HepG2 (cell line): ENCODE data around the gene VAC14. TPM values are rescaled to one million over a fixed set of nuclear protein-coding genes. Genes with fewer than 3 reads are reported as not detected.
A peak's percentile ranks its signal among the peaks of the same experiment; 100 is the strongest.

Experiments used
- ARNTL ChIP-seq: sonication (generic); formaldehyde crosslinking; IDR thresholded peaks from 2 replicates; pipeline ENCODE4 v1.4.0; 2020; ENCODE audit warnings: mild to moderate bottlenecking, missing genetic modification reagents
- CEBPG ChIP-seq: IDR thresholded peaks from 2 replicates; pipeline ENCODE4 v1.6.1; 2016
- CREM ChIP-seq, 2 experiments: sonication (generic) in 1 of 2; formaldehyde crosslinking in 1 of 2; IDR thresholded peaks; 2 replicates each; pipeline versions ENCODE4 v1.4.0 to v1.6.1; 2016 to 2020; ENCODE audit warnings: antibody characterized with exemption in 1 of 2, mild to moderate bottlenecking in 1 of 2, missing genetic modification reagents in 1 of 2
- CTCF ChIP-seq: sonication (generic); formaldehyde crosslinking; IDR thresholded peaks from 2 replicates; pipeline ENCODE4 v1.5.0; 2020; ENCODE audit warnings: mild to moderate bottlenecking, missing genetic modification reagents, moderate library complexity
- FOXK1 ChIP-seq: sonication (generic); formaldehyde crosslinking; IDR thresholded peaks from 2 replicates; pipeline ENCODE4 v1.4.0; 2020; ENCODE audit warnings: low read depth, missing genetic modification reagents, borderline replicate concordance
- GZF1 ChIP-seq: sonication (generic); formaldehyde crosslinking; IDR thresholded peaks from 2 replicates; pipeline ENCODE4 v1.5.1; 2020; ENCODE audit warnings: mild to moderate bottlenecking, missing genetic modification reagents
- HNRNPUL1 ChIP-seq: fragments of 200-400 bp; formaldehyde crosslinking; IDR thresholded peaks from 2 replicates; pipeline ENCODE4 v1.6.1; 2017; ENCODE audit warnings: low read depth, mild to moderate bottlenecking, low read length, moderate library complexity
- MAFF ChIP-seq: IDR thresholded peaks from 2 replicates; pipeline ENCODE4 v1.6.1; 2011; ENCODE audit warnings: low read depth, low read length, improper control_type of control experiment
- RNF2 ChIP-seq: fragments of 450-650 bp; conservative IDR thresholded peaks from 2 replicates; pipeline ENCODE4 v1.6.1; 2016; ENCODE audit warnings: low read depth
- SMARCE1 ChIP-seq: fragments of 450-650 bp; IDR thresholded peaks from 2 replicates; pipeline ENCODE4 v1.6.1; 2017; ENCODE audit warnings: borderline replicate concordance
- SP1 ChIP-seq, 2 experiments: fragments of 450-650 bp in 1 of 2; sonication (generic) in 1 of 2; formaldehyde crosslinking in 1 of 2; IDR thresholded peaks; 2 replicates each; pipeline versions ENCODE4 v1.4.0 to v1.6.1; 2016 to 2020; ENCODE audit warnings: missing genetic modification reagents in 1 of 2
- USF2 ChIP-seq, 2 experiments: sonication (generic) in 1 of 2; formaldehyde crosslinking in 1 of 2; IDR thresholded peaks; 2 replicates each; pipeline versions ENCODE4 v1.5.1 to v1.6.1; 2011 to 2020; ENCODE audit warnings: borderline replicate concordance in 1 of 2, low read depth in 1 of 2, low read length in 1 of 2, mild to moderate bottlenecking in 1 of 2, missing genetic modification reagents in 1 of 2, moderate library complexity in 1 of 2
- ZFP62 ChIP-seq: sonication (generic); formaldehyde crosslinking; IDR thresholded peaks from 2 replicates; pipeline ENCODE4 v1.4.0; 2020; ENCODE audit warnings: missing genetic modification reagents
- ZNF101 ChIP-seq: sonication (generic); formaldehyde crosslinking; IDR thresholded peaks from 2 replicates; pipeline ENCODE4 v1.4.0; 2020; ENCODE audit warnings: mild to moderate bottlenecking, low read depth, missing genetic modification reagents, borderline replicate concordance
- ZNF136 ChIP-seq: sonication (generic); formaldehyde crosslinking; IDR thresholded peaks from 2 replicates; pipeline ENCODE4 v1.8.1; 2022; ENCODE audit warnings: low read depth, mild to moderate bottlenecking, moderate library complexity, missing genetic modification reagents
- ZNF597 ChIP-seq: sonication (generic); formaldehyde crosslinking; IDR thresholded peaks from 2 replicates; pipeline ENCODE4 v1.5.0; 2020; ENCODE audit warnings: missing genetic modification reagents
- ZXDC ChIP-seq: sonication (generic); formaldehyde crosslinking; IDR thresholded peaks from 2 replicates; pipeline ENCODE4 v1.5.0; 2020; ENCODE audit warnings: mild to moderate bottlenecking, missing genetic modification reagents
- polyA plus RNA-seq, 8 experiments: library from polyadenylated mRNA; depleted of rRNA in 3 of 8; stranded (reverse) in 7 of 8; unstranded in 1 of 8; fragments of >200 nt; fragmentation: Illumina TruSeq in 4 of 8; extraction: Trizol in 4 of 8; gene quantifications; 2 replicates each; pipeline versions ENCODE4 v1.2.1 to v1.2.3, GENCODE V29; 2011 to 2016; ENCODE audit warnings: low read depth in 4 of 8, missing spikeins in 1 of 8, mixed read lengths in 1 of 8; ENCODE audit not compliant: insufficient read depth in 1 of 8
- total RNA-seq, 5 experiments: library from RNA; depleted of rRNA; stranded (reverse); fragments of >200 nt; fragmentation: Illumina TruSeq; extraction: Trizol; gene quantifications; 2 replicates each; pipeline ENCODE4 v1.2.3, GENCODE V29; 2016; ENCODE audit warnings: low read depth in 1 of 5
- TF ChIP-seq, protein P1 (sequence below): sonication (generic); formaldehyde crosslinking; IDR thresholded peaks from 2 replicates; pipeline ENCODE4 v1.8.0; 2022; ENCODE audit warnings: missing genetic modification reagents, mild to moderate bottlenecking, borderline replicate concordance

VAC14 gene
- total and polyA plus RNA-seq, 2 of the 13 experiments (the other 11 are each of a cell fraction or from before 2014, with no cell fraction given): 23.5 to 24.6 TPM

- TF ChIP-seq ZNF101 (CRISPR knock-in tag) (peak; percentile 75; the same call in 1 of the 2 replicates), ARNTL (CRISPR knock-in tag) (peak; percentile 94), ZNF597 (CRISPR knock-in tag) (peak; percentile 41; the same call in 1 of the 2 replicates), SMARCE1 (no peak), CEBPG (CRISPR knock-in tag) (peak; percentile 91; the same call in 1 of the 2 replicates), CREM (IDR thresholded peaks at IDR 0.05) (peak; percentile 59), CREM (CRISPR knock-in tag; IDR thresholded peaks at IDR 0.05) (no peak), ZNF136 (no peak), HNRNPUL1 (no peak), ZFP62 (CRISPR knock-in tag) (no peak), FOXK1 (CRISPR knock-in tag) (peak; percentile 86; the same call in 1 of the 2 replicates), ZXDC (CRISPR knock-in tag) (0 out of 2 replicates have a peak, but pooled peaks have one; percentile 60), CTCF (CRISPR knock-in tag) (no peak), USF2 (IDR thresholded peaks at IDR 0.05; ENCODE audit: low read depth, low read length) (0 out of 2 replicates have a peak, but pooled peaks have one; percentile 23), USF2 (CRISPR knock-in tag; IDR thresholded peaks at IDR 0.05; ENCODE audit: borderline replicate concordance) (peak; percentile 62; the same call in 1 of the 2 replicates), GZF1 (CRISPR knock-in tag) (no peak; the same call in 1 of the 2 replicates), RNF2 (peak; percentile 50; the same call in 1 of the 2 replicates), SP1 (IDR thresholded peaks at IDR 0.05) (no peak), SP1 (CRISPR knock-in tag; IDR thresholded peaks at IDR 0.05) (peak; percentile 7), MAFF (no peak)
- TF ChIP-seq, protein P1, sequence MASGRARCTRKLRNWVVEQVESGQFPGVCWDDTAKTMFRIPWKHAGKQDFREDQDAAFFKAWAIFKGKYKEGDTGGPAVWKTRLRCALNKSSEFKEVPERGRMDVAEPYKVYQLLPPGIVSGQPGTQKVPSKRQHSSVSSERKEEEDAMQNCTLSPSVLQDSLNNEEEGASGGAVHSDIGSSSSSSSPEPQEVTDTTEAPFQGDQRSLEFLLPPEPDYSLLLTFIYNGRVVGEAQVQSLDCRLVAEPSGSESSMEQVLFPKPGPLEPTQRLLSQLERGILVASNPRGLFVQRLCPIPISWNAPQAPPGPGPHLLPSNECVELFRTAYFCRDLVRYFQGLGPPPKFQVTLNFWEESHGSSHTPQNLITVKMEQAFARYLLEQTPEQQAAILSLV (CRISPR knock-in tag): peak; percentile 89; the same call in 1 of the 2 replicates
Measured at GRCh38 chr16:70725024-70725911, 75.7 kb downstream of the VAC14 start (continued).
